ENCODE results near the gene VIPR2.
"Not testable (repeated sequence)": the region's sequence is repeated elsewhere in the genome, so short reads cannot be mapped to it uniquely, and the experiment has no call there.

- TF ChIP-seq PCBP1 (IDR thresholded peaks at IDR 0.05; ENCODE audit: borderline replicate concordance, low read depth, low read length); ZNF878 (CRISPR knock-in tag; IDR thresholded peaks at IDR 0.05); BHLHE40 (IDR thresholded peaks at IDR 0.05; ENCODE audit: low read length); RXRA (CRISPR knock-in tag; IDR thresholded peaks at IDR 0.05); SCMH1 (CRISPR knock-in tag; IDR thresholded peaks at IDR 0.05; ENCODE audit: borderline replicate concordance); TBX3 (IDR thresholded peaks at IDR 0.05; ENCODE audit: borderline replicate concordance); ZBTB40 (IDR thresholded peaks at IDR 0.05); ZBTB40 (CRISPR knock-in tag; IDR thresholded peaks at IDR 0.05); YY1 (IDR thresholded peaks at IDR 0.05; ENCODE audit: insufficient read depth, insufficient replicate concordance, low read depth, low read length): not testable (repeated sequence)
These were observed 30.4 kb upstream of the VIPR2 start for GRCh38 chr7:159175100-159175499.
